ENCODE data around the gene CA10.

The CA10 gene

DNA sequence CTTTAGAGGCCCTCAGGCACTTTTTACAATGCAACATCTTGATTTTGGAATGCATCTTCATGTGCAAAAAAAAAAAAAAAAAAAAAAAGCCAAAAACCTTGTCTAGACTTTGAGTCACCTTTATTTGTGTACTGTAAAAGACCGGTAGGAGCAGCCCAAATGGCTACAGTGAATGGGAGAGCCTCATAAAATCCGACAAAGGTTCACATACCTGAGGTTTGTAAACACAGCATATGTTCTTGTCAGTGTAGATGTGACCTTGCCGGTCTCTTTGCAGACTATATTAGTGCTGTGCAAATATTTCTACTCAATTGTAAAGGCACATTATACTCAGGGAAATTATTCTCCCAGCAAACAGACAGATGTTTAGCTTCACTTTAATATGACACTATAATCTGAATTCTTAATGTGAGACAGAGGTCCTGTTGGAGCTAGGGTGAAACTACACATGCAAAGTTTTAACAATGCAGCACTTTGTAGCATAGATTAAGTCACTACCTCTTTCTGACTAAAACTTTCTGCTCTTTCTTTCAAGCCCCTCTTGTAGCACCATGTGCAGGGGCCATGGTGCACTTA is 211.3 kb downstream of the CA10 start:
- no peak for DNase-seq (ENCODE audit: low read depth)

DNA sequence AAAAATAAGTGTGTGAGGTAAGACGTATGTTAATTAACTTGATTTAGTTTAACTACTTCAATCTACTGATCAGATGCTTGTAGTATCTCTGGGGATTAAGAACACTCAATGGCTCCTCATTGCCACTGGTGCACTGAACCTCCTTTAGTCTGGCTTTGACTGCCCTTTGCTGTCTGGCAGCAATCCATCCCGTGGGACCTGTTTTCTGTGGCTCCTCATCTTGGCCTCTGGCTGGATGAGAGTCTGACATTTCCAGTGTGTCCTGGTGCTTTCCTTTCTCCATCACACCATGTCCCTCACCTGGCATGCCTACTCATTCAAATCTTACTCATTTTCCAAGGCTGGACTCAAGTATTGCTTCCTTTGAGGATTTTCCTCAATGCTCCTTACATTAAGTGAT is 212.2 kb downstream of the CA10 start:
- no peak for DNase-seq (ENCODE audit: low read depth)

DNA sequence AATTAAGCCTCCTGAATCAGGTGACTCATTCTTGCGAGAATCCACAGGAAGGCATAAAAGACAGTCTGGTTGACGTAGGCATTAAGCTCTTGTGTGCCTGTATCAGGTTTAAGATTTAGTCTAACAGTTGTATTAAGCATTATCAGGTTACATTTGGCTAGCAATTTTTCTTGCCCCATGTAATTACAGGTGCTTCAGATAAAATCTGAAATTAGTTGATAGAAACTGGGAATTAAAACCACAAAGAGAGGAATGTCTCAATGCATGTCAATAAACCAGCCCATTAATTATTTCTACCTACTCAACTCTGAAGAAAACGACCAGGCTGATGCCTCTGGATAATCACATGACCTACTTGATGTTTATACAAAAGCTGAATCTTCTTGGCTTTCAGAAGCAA is 217.2 kb downstream of the CA10 start:
- DNase-seq (ENCODE audit: low read depth), result no peak

DNA sequence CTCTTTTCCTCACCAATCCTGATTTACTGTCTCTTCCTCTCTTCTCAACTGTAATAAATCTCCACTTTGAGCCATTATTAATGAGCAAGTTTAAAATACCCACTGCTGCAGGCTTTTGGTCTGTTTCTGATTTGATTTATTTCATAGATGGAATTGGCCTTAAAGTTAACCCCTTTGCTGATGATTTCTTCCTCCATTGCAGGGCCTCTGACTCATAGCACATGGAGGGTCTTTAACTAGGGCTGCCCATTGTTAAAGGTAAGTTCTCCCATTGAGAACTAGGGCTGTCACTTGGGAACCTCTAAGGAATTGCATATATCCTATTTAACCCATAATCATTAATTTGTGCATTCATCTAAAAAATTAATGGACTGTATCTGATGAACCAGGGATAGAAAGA is 221.2 kb downstream of the CA10 start:
- no peak for DNase-seq (ENCODE audit: low read depth)

DNA sequence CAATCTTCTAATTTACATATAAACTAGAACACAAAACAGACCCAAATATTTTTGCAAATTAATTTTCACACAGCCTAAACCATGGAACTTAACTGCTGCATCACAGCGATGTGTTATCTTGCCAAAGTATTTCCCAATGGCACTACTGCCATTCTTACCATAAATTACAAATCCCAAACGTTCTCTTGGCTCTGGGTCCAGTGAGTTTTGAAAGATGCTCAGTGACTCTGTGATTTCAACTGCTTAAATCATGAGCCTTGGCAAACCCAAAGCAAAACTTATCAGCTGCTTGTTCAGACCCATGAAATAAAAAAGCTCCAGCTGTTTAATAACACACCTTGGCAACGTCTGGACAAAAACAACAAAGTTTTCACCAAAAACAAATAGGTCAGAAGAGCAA is 223.0 kb downstream of the CA10 start:
- DNase-seq (ENCODE audit: low read depth), result no peak

DNA sequence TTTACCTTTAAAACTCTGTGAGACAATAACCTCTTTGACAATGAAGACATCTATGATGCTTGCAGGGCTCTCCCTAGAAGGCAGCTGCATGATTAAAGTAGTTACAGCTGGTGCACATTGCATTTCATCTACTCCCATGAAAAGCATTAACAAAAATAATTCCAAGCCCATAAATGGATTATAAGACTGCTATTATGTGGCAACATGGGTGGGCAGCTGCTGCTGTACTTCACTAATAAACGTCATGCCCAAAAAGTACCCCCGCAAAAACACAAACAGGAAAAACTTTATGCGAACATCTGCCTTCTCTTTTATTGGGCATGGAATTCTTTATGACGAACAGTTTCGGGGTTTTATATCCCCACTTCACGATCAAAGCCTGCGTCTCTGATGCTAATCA is 224.9 kb downstream of the CA10 start:
- DNase-seq (ENCODE audit: low read depth), result no peak

DNA sequence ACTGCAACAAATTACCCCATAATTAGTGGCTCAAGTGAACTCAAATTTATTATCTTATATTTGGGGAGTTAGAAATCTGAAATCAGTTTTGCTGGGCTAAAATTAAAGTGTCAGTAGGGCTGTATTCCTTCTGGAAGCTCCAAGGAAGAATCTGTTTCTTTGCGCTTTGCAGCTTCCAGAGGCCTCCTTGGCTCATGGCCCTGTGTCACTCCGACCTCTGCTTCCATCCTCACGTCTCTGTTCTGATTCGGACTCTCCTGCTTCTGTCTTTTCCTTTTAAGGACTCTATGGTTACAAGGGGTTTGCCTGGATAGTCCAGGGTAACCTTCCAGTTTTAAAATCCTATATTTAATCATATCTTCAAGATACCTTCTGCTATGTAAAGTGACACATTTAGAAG is 232.1 kb downstream of the CA10 start:
- no peak for DNase-seq (ENCODE audit: low read depth)

DNA sequence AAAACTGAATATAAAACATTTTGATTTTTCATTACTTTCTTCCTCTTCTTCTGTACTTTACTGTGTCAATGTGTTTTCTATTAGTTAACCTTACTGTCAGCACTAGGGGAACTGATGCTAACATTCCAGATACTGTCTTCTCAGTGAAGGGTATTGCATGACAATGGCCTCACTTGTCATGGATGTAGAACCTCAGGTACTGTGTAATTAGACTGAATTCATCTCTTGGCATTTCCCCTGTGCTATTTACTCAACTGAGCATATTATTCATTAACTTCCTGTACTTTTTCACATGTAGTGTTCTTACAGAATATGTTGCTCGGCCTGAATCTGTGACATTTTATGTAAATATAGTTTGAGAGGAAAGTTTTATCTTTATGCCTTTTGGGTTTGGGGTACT is 237.0 kb downstream of the CA10 start:
- no peak for DNase-seq (ENCODE audit: low read depth)

DNA sequence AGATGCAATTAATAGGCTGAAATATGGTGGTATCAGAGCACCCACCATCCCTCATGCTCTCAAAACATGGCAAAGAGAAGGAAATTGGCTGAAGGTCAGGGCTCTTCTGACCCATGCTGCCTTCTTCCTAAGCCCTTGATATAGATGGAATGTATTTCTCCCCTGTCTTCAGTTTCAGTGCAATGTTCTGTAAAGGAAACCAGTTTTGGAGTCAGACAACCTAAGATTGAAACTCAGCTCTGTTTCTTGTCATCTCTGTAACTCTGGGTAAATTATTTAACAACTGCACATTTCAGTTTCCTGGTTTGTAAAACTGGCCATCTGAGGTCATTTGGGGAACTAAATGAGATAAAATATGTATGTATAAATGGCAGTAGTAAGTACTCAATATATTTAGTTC is 243.9 kb downstream of the CA10 start:
- no peak for DNase-seq (ENCODE audit: low read depth)

DNA sequence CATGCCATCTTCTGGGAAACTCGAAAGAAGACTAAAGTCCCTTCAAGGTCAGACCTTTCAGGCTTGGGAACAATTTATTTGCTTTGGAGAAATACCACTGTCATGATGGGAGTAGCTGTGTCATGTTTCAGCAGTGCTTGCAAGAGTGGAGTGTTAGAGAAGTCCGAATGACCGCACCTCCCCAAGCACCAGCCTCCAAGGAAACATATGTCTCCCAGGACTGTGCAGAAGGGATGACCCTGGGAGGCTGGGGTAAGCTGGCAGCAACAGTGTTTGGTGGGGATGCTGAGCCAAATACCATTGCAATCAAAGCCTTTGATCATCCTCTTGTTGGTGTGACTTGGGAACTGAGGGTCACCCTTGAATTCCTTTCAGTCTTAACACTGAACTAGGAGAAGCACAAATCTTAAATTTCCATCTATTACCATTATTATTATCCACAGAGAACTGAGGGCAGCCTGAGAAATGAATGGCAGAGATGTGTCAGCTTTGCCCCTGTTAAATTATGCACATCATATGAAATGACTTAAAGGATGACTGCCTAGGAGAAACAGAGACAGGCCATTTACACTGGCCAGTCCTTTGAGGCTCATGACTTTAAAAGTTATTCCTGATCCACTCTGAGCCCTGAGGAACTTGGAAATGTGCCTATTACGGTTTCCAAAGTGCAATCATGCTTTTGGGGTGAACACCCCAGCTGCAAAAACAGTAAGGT is 244.9 kb downstream of the CA10 start:
- no peak for DNase-seq (ENCODE audit: low read depth)

DNA sequence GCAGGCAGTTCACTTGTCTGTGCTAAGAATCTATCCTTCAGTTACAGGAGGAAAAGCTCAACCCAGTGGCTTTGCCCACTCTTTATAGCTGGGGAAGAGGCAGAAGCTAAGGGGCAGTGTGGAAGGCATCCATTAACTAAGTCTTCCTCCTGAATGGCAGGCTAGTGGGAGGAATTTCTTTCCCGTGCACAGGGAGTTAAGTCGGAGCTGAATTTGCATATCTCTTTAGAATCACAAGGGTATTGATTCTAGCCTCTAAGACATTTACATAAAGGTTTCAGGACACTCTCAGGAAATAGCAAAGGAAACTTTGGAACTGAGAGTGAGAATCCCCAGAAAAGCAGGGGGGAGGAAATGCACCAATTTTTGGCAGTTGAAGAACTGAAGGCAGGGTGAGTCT is 245.6 kb downstream of the CA10 start:
- no peak for DNase-seq (ENCODE audit: low read depth)

DNA sequence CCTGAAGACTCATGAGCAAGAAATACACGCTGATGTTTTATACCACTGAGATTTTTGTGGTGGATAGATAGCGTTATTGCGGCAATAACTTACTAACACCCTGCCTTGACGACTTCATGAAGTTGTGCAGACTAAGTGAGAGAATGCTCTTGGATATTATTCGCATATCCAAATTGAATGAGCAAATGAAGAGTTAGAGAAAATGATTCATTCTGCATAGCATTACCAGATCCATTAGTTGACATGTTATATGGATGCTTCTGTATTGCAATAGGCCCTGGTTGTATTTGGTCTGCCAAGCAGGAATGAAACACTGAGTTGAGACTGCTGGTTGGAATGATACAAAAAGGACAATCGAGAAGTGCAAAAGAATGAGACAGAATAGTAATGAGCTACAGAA is 247.3 kb downstream of the CA10 start:
- DNase-seq (ENCODE audit: low read depth), result no peak

DNA sequence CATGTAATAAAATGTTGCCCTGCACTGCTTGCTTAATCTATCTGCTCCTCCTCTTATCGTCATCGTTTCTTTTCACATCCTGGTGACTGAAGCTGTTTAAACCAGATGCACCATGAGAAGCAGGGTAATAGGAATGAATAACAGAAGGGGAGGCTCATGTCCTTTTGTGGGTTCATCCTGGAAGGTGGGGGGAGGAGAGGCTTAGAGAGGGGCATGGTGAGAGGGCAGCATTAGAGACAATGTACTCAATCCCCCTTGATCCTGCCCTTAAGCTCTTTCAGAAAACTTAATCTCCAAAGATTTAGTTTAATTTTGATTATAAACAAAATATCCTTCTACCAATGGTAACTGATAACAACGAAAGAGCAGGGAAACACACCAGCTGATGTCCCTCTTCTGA is 248.5 kb downstream of the CA10 start:
- DNase-seq (ENCODE audit: low read depth), result no peak

DNA sequence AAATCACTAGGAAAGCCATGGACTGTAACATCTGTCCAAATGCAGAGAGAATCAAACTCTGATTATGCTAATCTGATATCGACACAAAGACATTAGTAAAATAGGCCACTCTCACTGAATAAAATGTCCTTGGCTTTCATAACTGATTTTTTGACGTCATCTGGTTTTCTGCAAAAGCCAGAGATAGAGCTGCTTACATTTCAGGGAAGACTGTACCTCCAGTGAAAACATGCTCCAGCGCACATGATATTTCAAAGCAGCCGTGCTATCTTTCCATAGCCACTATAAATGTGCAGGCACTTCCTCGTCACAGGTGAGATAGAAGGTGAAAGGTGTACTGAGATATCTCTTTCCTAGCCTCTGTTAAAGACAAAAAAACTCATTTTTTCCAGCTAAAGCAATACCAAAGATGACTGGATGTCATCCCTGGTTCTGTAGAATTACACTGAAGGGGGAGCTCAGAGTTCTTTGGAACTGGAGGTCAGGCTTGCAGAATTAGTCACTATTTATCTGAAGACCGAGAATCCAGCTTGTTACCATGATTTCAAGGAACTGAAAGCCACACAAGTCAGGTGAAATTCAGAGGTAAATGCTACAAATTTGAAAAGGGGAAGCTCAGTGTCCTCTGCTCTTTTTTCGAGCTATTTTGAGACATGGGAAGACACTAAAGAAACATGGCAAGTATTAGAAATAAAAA is 249.5 kb downstream of the CA10 start:
- no peak for DNase-seq (ENCODE audit: low read depth)

DNA sequence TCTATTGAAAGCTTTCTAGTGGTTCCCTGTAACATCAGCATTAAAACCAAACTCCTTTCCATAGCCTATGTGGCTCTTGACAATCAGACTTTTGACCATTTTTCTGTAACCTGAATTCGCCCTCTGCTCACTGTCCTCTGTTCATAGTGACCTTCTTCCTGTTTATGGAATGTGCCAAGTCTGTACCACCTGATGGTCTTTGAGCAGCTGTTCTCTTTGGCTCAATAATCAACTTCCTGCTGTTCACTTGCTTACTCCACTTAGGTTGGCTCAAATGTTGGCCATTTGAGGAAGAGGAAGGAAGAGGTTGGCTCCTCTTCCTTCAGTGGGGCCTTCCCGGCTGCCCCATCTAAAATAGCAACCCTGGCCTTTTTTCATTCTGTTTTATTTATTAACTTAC is 251.5 kb downstream of the CA10 start:
- DNase-seq (ENCODE audit: low read depth), result no peak

DNA sequence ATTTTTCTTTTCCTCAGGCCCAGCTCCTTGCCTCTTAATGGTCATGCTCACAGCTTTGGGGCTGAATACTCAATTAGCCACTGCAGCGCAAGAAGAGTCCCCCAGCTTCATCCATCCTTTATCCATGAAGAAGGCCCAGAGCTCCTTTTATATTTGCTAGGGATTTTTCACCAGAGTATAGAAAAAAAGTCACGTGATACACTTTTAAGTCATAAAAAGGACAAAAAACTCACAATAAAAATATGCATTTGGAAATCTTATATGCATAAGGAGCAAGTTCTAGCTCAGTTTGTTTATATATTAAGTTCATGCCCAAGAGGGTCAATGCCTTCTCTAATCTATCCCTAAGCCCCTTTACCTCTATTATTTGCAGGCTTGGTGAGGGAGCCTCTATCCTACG is 254.1 kb downstream of the CA10 start:
- DNase-seq (ENCODE audit: low read depth), result no peak

DNA sequence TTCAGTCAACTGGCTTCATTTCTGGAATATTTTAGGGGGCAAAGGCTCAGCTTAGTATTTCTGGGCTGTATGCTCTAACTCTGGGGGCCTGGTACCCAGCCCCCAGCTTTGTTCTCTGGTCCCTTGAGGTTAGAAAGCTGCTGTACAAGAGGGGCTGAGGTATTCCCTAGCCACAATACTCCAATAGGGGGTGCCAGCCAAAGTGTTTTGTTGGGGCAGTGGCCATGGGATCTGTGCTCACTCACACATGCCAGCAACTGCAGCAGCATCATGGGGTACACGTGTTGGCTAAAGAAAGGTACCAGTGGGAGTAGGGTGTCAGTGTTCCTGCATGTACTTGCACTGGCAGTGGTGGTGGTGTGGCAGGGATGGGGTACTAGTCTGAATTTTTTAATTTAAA is 257.3 kb downstream of the CA10 start:
- no peak for DNase-seq (ENCODE audit: low read depth)

DNA sequence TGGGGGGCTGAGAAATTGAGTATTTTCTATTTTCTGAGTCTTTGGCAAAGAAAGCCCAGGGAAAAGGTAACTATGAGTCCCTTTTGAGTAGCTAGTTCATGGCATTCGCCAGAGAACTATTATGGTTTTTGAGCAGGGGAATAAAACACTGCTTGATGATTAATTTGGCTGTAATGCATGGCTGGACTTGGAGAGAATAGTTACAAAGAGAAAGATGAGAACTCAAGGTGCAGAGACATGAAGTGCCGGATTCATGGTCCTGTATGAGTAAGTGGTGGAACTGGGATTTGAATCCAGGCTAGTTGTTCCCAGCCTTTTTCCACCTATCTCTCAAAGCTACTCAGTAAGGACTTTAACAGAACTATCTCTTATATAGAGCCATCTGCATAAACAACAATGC is 266.6 kb downstream of the CA10 start:
- DNase-seq (ENCODE audit: low read depth), result no peak

DNA sequence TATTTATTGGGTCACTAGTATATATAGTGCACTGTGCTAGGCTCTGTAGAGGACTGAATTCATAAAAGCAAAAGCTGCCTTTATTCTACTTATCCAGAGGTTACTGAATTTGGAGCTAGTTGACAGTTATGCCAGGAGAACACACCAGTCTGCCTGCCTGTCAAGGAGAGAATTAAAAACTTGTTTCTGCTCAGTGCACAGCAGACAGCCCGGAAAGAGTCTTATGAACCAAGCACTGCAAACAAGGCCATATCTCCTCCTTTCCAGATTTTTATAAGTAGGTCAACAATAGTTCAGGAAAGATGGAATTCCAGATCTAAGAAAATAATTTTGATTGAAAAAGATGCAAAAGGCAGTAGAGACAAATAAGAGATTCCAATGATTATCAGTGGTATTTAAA is 267.8 kb downstream of the CA10 start:
- DNase-seq (ENCODE audit: low read depth), result no peak

DNA sequence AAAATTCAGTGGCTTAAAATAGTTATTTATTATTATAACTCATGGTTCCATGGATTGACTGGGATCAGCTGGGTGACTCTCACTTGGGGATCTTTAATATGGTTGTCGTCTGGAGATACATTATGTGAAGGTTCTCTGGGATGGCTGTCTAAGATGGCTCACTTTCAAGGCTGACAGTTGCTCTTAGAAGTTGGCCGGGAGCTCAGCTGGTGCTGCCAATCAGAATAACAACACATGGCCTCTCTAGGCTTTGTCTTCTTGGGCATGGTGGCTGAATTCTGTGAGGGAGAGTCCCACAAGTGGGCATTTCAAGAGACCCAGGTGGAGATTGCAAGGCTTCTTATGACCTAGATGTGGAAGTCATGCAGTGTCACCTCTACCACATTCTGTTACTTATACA is 269.7 kb downstream of the CA10 start:
- DNase-seq (ENCODE audit: low read depth), result no peak

DNA sequence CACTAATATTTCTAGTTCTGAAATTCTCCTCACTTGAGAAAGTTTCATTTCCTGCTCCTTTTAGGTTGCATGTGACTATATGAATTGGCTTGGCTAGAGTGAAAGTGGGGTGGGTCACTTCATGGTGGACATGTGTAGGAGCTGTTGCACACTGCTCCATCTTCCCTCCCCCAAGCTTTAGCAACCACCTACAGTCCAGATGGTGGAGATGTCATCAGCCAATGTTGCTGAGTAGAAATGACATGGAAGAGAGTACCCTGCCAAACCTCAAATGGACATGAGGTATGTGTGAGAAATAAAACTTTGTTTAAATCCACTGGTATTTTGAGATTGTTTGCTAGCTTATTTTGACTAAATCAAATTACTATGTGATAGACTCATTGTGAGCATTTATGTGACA is 281.5 kb downstream of the CA10 start:
- no peak for DNase-seq (ENCODE audit: low read depth)

DNA sequence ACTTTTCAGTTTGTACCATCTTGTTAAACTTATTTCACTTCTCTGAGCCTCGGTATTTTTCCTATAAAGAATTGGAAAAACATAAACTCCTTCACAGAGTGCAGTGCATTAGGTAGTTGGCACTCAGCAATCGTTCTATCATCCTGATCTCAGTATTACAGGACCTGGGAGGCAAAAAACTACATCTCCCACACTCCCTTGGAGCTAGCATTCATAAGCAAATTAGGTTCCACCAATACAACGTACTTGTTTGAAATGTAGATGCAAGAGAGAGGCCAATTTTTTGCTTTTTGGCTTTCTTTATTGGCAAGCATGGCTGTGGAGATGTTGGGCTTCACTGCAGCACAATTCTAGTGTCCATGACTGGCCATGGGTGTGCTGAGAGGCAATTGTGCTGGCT is 285.2 kb downstream of the CA10 start:
- DNase-seq (ENCODE audit: low read depth), result no peak

DNA sequence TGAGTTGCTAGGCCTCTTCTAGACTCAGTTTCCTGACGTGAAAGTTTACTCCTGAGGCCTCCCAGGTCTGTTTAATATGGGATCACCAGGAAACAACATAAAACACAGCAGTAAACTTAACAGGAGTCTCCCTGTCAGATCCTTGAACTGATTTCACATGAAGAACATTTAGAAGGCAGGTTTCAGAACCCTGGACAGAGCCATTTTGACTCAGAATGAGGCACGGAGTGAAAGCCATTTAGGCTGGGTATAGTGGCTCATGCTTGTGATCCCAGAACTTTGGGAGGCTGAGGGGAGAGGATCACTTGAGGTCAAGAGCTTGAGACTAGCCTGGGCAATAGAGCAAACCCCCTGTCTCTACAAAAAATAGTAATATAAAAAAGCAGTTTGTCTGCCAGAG is 289.1 kb downstream of the CA10 start:
- no peak for DNase-seq (ENCODE audit: low read depth)
